Stimulated activated effector memory CD8-positive, alpha-beta T cell treated with anti-CD3 and anti-CD28 coated beads, Interleukin-12 subunit alpha, Interleukin-12 subunit beta, amount 100 ng/mL, for 72 hours (primary cell): ENCODE data around the gene ZNF487.

Source experiments
- ATAC-seq: fragments of 150-1000 bp; cut with Tn5 transposase; 2 replicates; pipeline ENCODE4 v1.10.0; 2021
- DNase-seq, 2 donors: peaks; one replicate each; pipeline ENCODE4 v3.0.0; 2021 to 2022; ENCODE audit warnings: low spot score in 2 of 2
- H3K27ac Mint-ChIP-seq: one replicate; pipeline ENCODE4 v1.8.0; 2022; ENCODE audit warnings: mild to moderate bottlenecking, mixed read lengths
- H3K36me3 Mint-ChIP-seq: one replicate; pipeline ENCODE4 v1.8.0; 2022; ENCODE audit warnings: mild to moderate bottlenecking, mixed read lengths
- H3K4me1 Mint-ChIP-seq: one replicate; pipeline ENCODE4 v1.8.0; 2022; ENCODE audit warnings: mixed read lengths
- H3K4me3 Mint-ChIP-seq: one replicate; pipeline ENCODE4 v1.8.0; 2022; ENCODE audit warnings: mild to moderate bottlenecking, mixed read lengths
- H3K9me3 Mint-ChIP-seq: one replicate; pipeline ENCODE4 v1.8.0; 2022; ENCODE audit warnings: mixed read lengths

Gene ZNF487

DNA sequence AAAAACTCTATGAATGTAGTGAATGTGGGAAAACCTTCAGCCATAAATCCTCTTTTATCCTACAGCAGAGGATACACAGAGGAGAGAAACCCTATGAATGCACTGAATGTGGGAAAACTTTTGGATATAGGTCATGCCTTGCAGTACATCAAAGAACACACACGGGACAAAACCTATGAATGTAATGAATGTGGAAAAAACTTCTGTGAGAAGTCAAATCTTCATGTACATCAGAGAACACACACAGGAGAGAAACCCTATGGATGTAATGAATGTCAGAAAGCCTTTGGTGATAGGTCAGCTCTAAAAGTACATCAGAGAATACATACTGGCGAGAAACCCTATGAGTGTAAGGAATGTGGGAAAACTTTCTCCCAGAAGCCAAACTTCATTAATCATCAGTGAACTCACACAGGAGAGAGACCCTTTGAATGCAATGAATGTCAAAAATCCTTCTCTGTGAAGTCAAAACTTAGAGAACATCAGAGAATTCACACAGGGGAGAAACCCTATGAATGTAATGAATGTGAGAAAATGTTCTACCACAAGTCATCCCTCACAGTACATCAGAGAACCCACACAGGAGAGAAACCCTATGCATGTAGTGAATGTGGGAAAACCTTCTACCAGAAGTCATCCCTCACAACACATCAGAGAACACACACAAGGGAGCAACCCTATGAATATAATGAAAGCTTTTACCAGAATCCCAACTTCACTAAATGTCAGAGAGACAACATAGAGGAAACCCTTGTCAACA is 45.6 kb downstream of the ZNF487 start:
- H3K4me1 Mint-ChIP-seq: no peaks in the 10 kb centered on the region
- H3K27ac Mint-ChIP-seq: no peak overlapping the region
- ATAC-seq: no peak
- H3K4me3 Mint-ChIP-seq: no peak overlapping the region
- H3K9me3 Mint-ChIP-seq: peaks cover 26% of the 10 kb centered on the region
- no peaks in the 10 kb centered on the region for H3K36me3 Mint-ChIP-seq
- DNase-seq: no peak

DNA sequence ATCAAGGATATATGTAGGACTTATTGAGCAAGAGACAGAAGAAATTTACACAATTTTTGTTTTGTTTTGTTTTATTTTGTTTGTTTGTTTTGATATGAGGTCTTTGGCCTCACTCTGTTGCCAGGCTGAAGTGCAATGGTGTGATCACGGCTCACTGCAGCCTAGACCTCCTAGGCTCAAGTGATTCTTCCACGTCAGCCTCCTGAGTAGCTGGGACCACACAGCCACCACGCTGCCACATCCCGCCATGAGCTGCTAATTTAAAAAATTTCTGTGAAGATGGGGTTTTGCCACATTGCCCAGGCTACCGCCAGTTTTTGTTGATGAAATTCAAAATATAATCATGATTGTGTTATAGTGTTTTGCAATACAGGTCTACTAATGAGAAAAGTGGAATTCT is 54.9 kb downstream of the ZNF487 start:
- Mint-ChIP-seq H3K4me3 (no peak overlapping the region), H3K9me3 (no peaks in the 10 kb centered on the region), H3K36me3 (no peaks in the 10 kb centered on the region), H3K4me1 (no peaks in the 10 kb centered on the region), H3K27ac (no peak overlapping the region)
- ATAC-seq (no peak), DNase-seq (no peak)

DNA sequence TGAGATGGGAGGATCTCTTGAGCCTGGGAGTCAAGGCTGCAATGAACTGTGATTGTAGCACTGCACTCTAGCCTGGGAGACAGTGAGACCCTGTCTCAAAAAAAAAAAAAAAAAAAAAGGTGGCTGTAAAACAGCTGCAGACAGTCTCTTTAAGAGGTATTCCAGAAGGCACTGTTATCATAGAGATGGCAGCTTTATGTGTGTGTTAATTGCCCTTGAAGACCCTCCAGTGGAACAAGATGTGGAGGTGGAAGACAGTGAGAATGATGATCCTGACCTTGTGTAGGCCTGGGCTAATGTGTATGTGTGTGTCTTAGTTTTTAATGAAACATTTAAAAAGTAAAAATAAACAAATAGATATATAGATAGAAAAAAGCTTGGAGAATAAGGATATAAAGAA is 66.0 kb downstream of the ZNF487 start:
- Mint-ChIP-seq H3K4me3 (no peak overlapping the region), H3K27ac (no peak overlapping the region), H3K36me3 (no peaks in the 10 kb centered on the region), H3K9me3 (no peaks in the 10 kb centered on the region), H3K4me1 (no peaks in the 10 kb centered on the region)
- no peak for DNase-seq
- ATAC-seq: no peak

DNA sequence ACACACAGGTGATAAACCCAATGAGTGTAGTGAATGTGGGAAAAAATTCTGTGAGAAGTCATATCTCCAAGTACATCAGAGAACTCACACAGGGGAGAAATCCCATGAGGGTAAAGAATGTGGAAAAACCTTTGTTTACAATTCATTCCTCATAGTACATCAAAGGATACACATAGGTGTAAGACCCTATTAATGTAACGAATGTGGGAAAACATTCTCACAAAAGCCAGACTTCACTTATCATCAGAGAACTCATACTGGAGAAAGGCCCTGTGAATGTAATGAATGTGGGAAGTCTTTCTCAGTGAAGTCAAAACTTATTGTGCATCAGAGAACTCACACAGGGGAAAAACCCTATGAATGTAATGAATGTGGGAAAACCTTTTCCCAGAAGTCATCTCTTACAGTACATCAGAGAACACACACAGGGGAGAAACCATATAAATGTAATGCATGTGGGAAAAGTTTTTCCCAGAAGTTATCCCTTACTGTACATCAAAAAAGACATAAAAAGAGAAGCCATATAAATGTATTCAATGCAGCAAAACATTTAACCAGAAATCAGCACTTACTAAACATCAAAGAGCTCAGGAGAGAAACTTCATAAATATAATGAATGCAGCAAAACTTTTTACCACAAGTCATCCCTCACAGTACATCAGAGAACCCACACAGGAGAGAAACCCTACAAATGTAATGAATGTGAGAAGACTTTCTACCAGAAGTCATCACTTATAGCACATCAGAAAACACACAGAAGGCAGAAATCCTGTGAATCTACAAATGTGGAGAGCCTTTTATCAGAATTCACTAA is 87.7 kb downstream of the ZNF487 start:
- DNase-seq (no peak), ATAC-seq (no peak)
- Mint-ChIP-seq H3K4me1 (no peaks in the 10 kb centered on the region), H3K36me3 (peaks cover 5% of the 10 kb centered on the region), H3K27ac (no peak overlapping the region), H3K9me3 (peaks cover 41% of the 10 kb centered on the region), H3K4me3 (no peak overlapping the region)
